GM23338 (cell line): Measurements from ENCODE around the gene ACAN. TPM values are rescaled to one million over a fixed set of nuclear protein-coding genes. Genes with fewer than 3 reads are reported as not detected.

Source experiments
- ATAC-seq: fragments of 200-7000 bp; cut with Tn5 transposase; 3 replicates; pipeline ENCODE4 v1.9.1; 2020
- DNase-seq: peaks from one replicate; pipeline ENCODE4 v3.0.0-alpha.2; 2015; ENCODE audit warnings: low spot score
- H2AFZ ChIP-seq: fragments of 200-600 bp; sonication (generic); 2 replicates; pipeline ENCODE4 v1.8.0; 2016; ENCODE audit warnings: antibody characterized with exemption, mild to moderate bottlenecking, moderate library complexity
- H3F3A ChIP-seq: fragments of 200-600 bp; sonication (generic); replicated peaks from 2 replicates; pipeline ENCODE4 v1.8.0; 2017; ENCODE audit warnings: antibody characterized with exemption, mixed run types, low read depth
- H3K27ac ChIP-seq: fragments of 200-600 bp; sonication (generic); 2 replicates; pipeline ENCODE4 v1.6.1; 2016; ENCODE audit warnings: low read depth
- H3K27me3 ChIP-seq: fragments of 200-600 bp; sonication (generic); 2 replicates; pipeline ENCODE4 v1.8.0; 2016; ENCODE audit warnings: mild to moderate bottlenecking, mixed run types, moderate library complexity; ENCODE audit not compliant: insufficient read depth
- H3K36me3 ChIP-seq: fragments of 200-600 bp; sonication (generic); 2 replicates; pipeline ENCODE4 v1.8.0; 2016; ENCODE audit warnings: mild to moderate bottlenecking; ENCODE audit not compliant: insufficient read depth
- H3K4me1 ChIP-seq: fragments of 200-600 bp; sonication (generic); 2 replicates; pipeline ENCODE4 v1.8.0; 2016; ENCODE audit warnings: mild to moderate bottlenecking, moderate library complexity; ENCODE audit not compliant: insufficient read depth
- H3K4me2 ChIP-seq: fragments of 200-600 bp; sonication (generic); 2 replicates; pipeline ENCODE4 v1.7.1; 2017; ENCODE audit warnings: mixed run types
- H3K4me3 ChIP-seq: fragments of 200-600 bp; sonication (generic); 2 replicates; pipeline ENCODE4 v1.6.1; 2016; ENCODE audit warnings: mixed run types
- H3K79me2 ChIP-seq: fragments of 200-600 bp; sonication (generic); replicated peaks from 2 replicates; pipeline ENCODE4 v1.8.0; 2017; ENCODE audit warnings: mild to moderate bottlenecking; ENCODE audit not compliant: insufficient read depth
- H3K9me2 ChIP-seq: fragments of 200-600 bp; sonication (generic); 2 replicates; pipeline ENCODE4 v1.8.0; 2017; ENCODE audit not compliant: insufficient read depth
- H4K20me1 ChIP-seq: fragments of 200-600 bp; sonication (generic); replicated peaks from 2 replicates; pipeline ENCODE4 v1.8.0; 2017; ENCODE audit warnings: mild to moderate bottlenecking; ENCODE audit not compliant: insufficient read depth
- H3K27ac Mint-ChIP-seq: 2 replicates; pipeline ENCODE4 v1.8.0; 2020; ENCODE audit warnings: inconsistent platforms, mild to moderate bottlenecking, moderate library complexity, mixed read lengths
- H3K27me3 Mint-ChIP-seq: 3 replicates; pipeline ENCODE4 v1.8.0; 2022; ENCODE audit warnings: low read depth, mild to moderate bottlenecking, moderate library complexity, mixed read lengths, inconsistent platforms; ENCODE audit not compliant: insufficient read depth, poor library complexity
- H3K36me3 Mint-ChIP-seq: 3 replicates; pipeline ENCODE4 v1.8.0; 2021; ENCODE audit warnings: low read depth, mild to moderate bottlenecking, inconsistent platforms, moderate library complexity, mixed read lengths
- H3K4me1 Mint-ChIP-seq: 3 replicates; pipeline ENCODE4 v1.8.0; 2020; ENCODE audit warnings: mild to moderate bottlenecking, inconsistent platforms, mixed read lengths
- H3K4me3 Mint-ChIP-seq: 3 replicates; pipeline ENCODE4 v1.8.0; 2021; ENCODE audit warnings: moderate library complexity, mild to moderate bottlenecking, inconsistent platforms, mixed read lengths
- H3K9me3 Mint-ChIP-seq: 3 replicates; pipeline ENCODE4 v1.8.0; 2020; ENCODE audit warnings: moderate library complexity, mild to moderate bottlenecking, inconsistent platforms, mixed read lengths
- CREB1 ChIP-seq: fragments of 250-450 bp; sonication (Bioruptor Pico); IDR thresholded peaks from 2 replicates; pipeline ENCODE4 v1.5.0; 2020; ENCODE audit warnings: low read depth, mild to moderate bottlenecking, moderate library complexity
- EZH2 ChIP-seq: fragments of 200-600 bp; sonication (generic); IDR thresholded peaks from one replicate; pipeline ENCODE4 v1.8.0; 2017; ENCODE audit warnings: antibody characterized with exemption, mild to moderate bottlenecking, low read depth; ENCODE audit not compliant: unreplicated experiment
- EZH2phosphoT487 ChIP-seq: fragments of 200-600 bp; sonication (generic); IDR thresholded peaks from one replicate; pipeline ENCODE4 v1.8.1; 2018; ENCODE audit warnings: antibody characterized with exemption; ENCODE audit not compliant: unreplicated experiment
- JUNB ChIP-seq: IDR thresholded peaks from one replicate; pipeline ENCODE4 v1.6.1; 2016; ENCODE audit warnings: antibody characterized with exemption; ENCODE audit not compliant: unreplicated experiment
- NANOG ChIP-seq: IDR thresholded peaks from 2 replicates; pipeline ENCODE4 v1.6.1; 2016; ENCODE audit warnings: antibody characterized with exemption, borderline replicate concordance
- POLR2AphosphoS5 ChIP-seq: IDR thresholded peaks from 2 replicates; pipeline ENCODE4 v1.6.1; 2016; ENCODE audit warnings: antibody characterized with exemption, low read depth
- STAT1 ChIP-seq: IDR thresholded peaks from one replicate; pipeline ENCODE4 v1.6.1; 2016; ENCODE audit warnings: antibody characterized with exemption; ENCODE audit not compliant: unreplicated experiment
- ZNF114 ChIP-seq: fragments of 250-450 bp; sonication (Bioruptor Pico); IDR thresholded peaks from 2 replicates; pipeline ENCODE4 v1.5.0; 2020; ENCODE audit warnings: mild to moderate bottlenecking, moderate library complexity
- ZNF331 ChIP-seq: fragments of 250-450 bp; sonication (Bioruptor Pico); IDR thresholded peaks from 2 replicates; pipeline ENCODE4 v1.5.0; 2020; ENCODE audit warnings: low read depth, mild to moderate bottlenecking, moderate library complexity
- polyA plus RNA-seq: library from polyadenylated mRNA; unstranded; fragments of >200 nt; fragmentation: Nextera tagmentation; extraction: Ambion mirVana; gene quantifications from 2 replicates; pipeline ENCODE4 v1.2.1, GENCODE V29; 2016
- total RNA-seq: library from RNA; depleted of rRNA; stranded (reverse); fragments of >200 nt; shearing (Covaris generic); gene quantifications from 2 replicates; pipeline ENCODE4 v1.2.3, GENCODE V29; 2014
- TF ChIP-seq, protein P1 (sequence below): IDR thresholded peaks from 2 replicates; pipeline ENCODE4 v1.6.1; 2016; ENCODE audit warnings: antibody characterized with exemption
- TF ChIP-seq, protein P2 (sequence below): fragments of 250-450 bp; sonication (Bioruptor Pico); IDR thresholded peaks from 2 replicates; pipeline ENCODE4 v1.5.0; 2020; ENCODE audit warnings: mild to moderate bottlenecking, moderate library complexity
- TF ChIP-seq, protein P3 (sequence below): IDR thresholded peaks from one replicate; pipeline ENCODE4 v1.6.1; 2018; ENCODE audit warnings: antibody characterized with exemption; ENCODE audit not compliant: unreplicated experiment
- TF ChIP-seq, protein P4 (sequence below), 2 experiments: fragments of 200-600 bp in 1 of 2; sonication (generic) in 1 of 2; conservative IDR thresholded peaks; 2 replicates each; pipeline versions ENCODE4 v1.5.1 to v1.6.1; 2016 to 2017; ENCODE audit warnings: antibody characterized with exemption in 2 of 2, low read depth in 2 of 2, mild to moderate bottlenecking in 2 of 2, moderate library complexity in 1 of 2

Gene ACAN
- total and polyA plus RNA-seq, 2 experiments from 2014 or later: 2.5 to 4.9 TPM

DNA sequence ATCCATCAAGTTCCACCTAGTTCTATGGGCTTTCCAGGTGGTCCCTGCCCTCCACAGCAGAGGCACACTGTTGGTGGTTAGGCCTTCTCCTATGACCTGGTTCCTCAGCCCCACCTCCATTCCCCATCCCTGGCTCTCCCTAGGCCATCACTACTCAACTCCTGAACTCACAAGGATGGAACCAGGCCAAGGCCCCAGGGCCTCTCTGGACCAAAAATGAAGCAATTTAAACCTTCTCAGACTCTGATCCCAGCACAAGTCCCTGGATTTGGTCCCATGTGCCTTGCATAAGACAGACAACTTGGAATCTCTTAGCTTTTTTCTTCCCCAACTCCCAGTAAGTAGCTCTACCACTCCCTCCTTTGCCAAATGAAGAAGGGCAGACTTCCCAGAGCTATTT lies 14.4 kb upstream of the ACAN start:
- ATAC-seq (no peak), DNase-seq (no peak)
- TF ChIP-seq JUNB: no peak
- TF ChIP-seq STAT1: no peak
- TF ChIP-seq, protein P1, sequence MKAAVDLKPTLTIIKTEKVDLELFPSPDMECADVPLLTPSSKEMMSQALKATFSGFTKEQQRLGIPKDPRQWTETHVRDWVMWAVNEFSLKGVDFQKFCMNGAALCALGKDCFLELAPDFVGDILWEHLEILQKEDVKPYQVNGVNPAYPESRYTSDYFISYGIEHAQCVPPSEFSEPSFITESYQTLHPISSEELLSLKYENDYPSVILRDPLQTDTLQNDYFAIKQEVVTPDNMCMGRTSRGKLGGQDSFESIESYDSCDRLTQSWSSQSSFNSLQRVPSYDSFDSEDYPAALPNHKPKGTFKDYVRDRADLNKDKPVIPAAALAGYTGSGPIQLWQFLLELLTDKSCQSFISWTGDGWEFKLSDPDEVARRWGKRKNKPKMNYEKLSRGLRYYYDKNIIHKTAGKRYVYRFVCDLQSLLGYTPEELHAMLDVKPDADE: no peak
- TF ChIP-seq POLR2AphosphoS5: no peak
- TF ChIP-seq, protein P2, sequence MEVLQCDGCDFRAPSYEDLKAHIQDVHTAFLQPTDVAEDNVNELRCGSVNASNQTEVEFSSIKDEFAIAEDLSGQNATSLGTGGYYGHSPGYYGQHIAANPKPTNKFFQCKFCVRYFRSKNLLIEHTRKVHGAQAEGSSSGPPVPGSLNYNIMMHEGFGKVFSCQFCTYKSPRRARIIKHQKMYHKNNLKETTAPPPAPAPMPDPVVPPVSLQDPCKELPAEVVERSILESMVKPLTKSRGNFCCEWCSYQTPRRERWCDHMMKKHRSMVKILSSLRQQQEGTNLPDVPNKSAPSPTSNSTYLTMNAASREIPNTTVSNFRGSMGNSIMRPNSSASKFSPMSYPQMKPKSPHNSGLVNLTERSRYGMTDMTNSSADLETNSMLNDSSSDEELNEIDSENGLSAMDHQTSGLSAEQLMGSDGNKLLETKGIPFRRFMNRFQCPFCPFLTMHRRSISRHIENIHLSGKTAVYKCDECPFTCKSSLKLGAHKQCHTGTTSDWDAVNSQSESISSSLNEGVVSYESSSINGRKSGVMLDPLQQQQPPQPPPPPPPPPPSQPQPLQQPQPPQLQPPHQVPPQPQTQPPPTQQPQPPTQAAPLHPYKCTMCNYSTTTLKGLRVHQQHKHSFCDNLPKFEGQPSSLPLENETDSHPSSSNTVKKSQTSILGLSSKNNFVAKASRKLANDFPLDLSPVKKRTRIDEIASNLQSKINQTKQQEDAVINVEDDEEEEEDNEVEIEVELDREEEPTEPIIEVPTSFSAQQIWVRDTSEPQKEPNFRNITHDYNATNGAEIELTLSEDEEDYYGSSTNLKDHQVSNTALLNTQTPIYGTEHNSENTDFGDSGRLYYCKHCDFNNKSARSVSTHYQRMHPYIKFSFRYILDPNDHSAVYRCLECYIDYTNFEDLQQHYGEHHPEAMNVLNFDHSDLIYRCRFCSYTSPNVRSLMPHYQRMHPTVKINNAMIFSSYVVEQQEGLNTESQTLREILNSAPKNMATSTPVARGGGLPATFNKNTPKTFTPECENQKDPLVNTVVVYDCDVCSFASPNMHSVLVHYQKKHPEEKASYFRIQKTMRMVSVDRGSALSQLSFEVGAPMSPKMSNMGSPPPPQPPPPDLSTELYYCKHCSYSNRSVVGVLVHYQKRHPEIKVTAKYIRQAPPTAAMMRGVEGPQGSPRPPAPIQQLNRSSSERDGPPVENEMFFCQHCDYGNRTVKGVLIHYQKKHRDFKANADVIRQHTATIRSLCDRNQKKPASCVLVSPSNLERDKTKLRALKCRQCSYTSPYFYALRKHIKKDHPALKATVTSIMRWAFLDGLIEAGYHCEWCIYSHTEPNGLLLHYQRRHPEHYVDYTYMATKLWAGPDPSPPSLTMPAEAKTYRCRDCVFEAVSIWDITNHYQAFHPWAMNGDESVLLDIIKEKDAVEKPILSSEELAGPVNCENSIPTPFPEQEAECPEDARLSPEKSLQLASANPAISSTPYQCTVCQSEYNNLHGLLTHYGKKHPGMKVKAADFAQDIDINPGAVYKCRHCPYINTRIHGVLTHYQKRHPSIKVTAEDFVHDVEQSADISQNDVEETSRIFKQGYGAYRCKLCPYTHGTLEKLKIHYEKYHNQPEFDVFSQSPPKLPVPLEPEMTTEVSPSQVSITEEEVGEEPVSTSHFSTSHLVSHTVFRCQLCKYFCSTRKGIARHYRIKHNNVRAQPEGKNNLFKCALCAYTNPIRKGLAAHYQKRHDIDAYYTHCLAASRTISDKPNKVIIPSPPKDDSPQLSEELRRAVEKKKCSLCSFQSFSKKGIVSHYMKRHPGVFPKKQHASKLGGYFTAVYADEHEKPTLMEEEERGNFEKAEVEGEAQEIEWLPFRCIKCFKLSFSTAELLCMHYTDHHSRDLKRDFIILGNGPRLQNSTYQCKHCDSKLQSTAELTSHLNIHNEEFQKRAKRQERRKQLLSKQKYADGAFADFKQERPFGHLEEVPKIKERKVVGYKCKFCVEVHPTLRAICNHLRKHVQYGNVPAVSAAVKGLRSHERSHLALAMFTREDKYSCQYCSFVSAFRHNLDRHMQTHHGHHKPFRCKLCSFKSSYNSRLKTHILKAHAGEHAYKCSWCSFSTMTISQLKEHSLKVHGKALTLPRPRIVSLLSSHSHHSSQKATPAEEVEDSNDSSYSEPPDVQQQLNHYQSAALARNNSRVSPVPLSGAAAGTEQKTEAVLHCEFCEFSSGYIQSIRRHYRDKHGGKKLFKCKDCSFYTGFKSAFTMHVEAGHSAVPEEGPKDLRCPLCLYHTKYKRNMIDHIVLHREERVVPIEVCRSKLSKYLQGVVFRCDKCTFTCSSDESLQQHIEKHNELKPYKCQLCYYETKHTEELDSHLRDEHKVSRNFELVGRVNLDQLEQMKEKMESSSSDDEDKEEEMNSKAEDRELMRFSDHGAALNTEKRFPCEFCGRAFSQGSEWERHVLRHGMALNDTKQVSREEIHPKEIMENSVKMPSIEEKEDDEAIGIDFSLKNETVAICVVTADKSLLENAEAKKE (CRISPR knock-in tag): no peak
- TF ChIP-seq, protein P3, sequence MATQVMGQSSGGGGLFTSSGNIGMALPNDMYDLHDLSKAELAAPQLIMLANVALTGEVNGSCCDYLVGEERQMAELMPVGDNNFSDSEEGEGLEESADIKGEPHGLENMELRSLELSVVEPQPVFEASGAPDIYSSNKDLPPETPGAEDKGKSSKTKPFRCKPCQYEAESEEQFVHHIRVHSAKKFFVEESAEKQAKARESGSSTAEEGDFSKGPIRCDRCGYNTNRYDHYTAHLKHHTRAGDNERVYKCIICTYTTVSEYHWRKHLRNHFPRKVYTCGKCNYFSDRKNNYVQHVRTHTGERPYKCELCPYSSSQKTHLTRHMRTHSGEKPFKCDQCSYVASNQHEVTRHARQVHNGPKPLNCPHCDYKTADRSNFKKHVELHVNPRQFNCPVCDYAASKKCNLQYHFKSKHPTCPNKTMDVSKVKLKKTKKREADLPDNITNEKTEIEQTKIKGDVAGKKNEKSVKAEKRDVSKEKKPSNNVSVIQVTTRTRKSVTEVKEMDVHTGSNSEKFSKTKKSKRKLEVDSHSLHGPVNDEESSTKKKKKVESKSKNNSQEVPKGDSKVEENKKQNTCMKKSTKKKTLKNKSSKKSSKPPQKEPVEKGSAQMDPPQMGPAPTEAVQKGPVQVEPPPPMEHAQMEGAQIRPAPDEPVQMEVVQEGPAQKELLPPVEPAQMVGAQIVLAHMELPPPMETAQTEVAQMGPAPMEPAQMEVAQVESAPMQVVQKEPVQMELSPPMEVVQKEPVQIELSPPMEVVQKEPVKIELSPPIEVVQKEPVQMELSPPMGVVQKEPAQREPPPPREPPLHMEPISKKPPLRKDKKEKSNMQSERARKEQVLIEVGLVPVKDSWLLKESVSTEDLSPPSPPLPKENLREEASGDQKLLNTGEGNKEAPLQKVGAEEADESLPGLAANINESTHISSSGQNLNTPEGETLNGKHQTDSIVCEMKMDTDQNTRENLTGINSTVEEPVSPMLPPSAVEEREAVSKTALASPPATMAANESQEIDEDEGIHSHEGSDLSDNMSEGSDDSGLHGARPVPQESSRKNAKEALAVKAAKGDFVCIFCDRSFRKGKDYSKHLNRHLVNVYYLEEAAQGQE: no peak
- TF ChIP-seq NANOG: no peak
- no peak for TF ChIP-seq ZNF331 (CRISPR knock-in tag)
- no peak for TF ChIP-seq EZH2phosphoT487
- TF ChIP-seq CREB1: no peak
- no peak for TF ChIP-seq ZNF114 (CRISPR knock-in tag)
- no peak for TF ChIP-seq EZH2
- TF ChIP-seq, protein P4, sequence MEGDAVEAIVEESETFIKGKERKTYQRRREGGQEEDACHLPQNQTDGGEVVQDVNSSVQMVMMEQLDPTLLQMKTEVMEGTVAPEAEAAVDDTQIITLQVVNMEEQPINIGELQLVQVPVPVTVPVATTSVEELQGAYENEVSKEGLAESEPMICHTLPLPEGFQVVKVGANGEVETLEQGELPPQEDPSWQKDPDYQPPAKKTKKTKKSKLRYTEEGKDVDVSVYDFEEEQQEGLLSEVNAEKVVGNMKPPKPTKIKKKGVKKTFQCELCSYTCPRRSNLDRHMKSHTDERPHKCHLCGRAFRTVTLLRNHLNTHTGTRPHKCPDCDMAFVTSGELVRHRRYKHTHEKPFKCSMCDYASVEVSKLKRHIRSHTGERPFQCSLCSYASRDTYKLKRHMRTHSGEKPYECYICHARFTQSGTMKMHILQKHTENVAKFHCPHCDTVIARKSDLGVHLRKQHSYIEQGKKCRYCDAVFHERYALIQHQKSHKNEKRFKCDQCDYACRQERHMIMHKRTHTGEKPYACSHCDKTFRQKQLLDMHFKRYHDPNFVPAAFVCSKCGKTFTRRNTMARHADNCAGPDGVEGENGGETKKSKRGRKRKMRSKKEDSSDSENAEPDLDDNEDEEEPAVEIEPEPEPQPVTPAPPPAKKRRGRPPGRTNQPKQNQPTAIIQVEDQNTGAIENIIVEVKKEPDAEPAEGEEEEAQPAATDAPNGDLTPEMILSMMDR (conservative IDR thresholded peaks at IDR 0.05; ENCODE audit: low read depth in 2 of 2): no peak
- no peaks in the 10 kb centered on the region for H3K36me3 ChIP-seq
- no peaks in the 10 kb centered on the region for H4K20me1 ChIP-seq
- H3K4me1 ChIP-seq: peaks cover 21% of the 10 kb centered on the region
- 0 out of 2 replicates have a peak, but pooled peaks cover 7% of the 10 kb centered on the region for H3K9me2 ChIP-seq
- peaks cover 4% of the 10 kb centered on the region; the same call in 1 of the 2 replicates for H3K27me3 ChIP-seq
- no peak overlapping the region for H3K27ac ChIP-seq
- H2AFZ ChIP-seq: no peak overlapping the region
- Mint-ChIP-seq H3K27ac (no peak overlapping the region), H3K4me3 (no peak overlapping the region), H3K27me3 (peaks cover 14% of the 10 kb centered on the region), H3K9me3 (no peaks in the 10 kb centered on the region), H3K4me1 (peaks cover 18% of the 10 kb centered on the region), H3K36me3 (no peaks in the 10 kb centered on the region)
- no peak overlapping the region for H3K4me3 ChIP-seq
- H3F3A ChIP-seq: no peaks in the 10 kb centered on the region
- H3K79me2 ChIP-seq: no peaks in the 10 kb centered on the region
- no peak overlapping the region for H3K4me2 ChIP-seq
